GM06990 (cell line): ENCODE results near the gene RABL6.

ENCODE experiments used
- DNase-seq: peaks from one replicate; pipeline ENCODE4 v3.0.0-alpha.2; 2011; ENCODE audit not compliant: insufficient read length; ENCODE audit errors: extremely low read depth
- H3K27me3 ChIP-seq: replicated peaks from 2 replicates; pipeline ENCODE4 v1.6.0; 2011; ENCODE audit warnings: low read length; ENCODE audit not compliant: control insufficient read depth, insufficient read depth
- H3K36me3 ChIP-seq: 2 replicates; pipeline ENCODE4 v1.5.1; 2011; ENCODE audit warnings: low read length; ENCODE audit not compliant: control insufficient read depth, insufficient read depth
- H3K4me3 ChIP-seq: replicated peaks from 2 replicates; pipeline ENCODE4 v1.5.1; 2011; ENCODE audit warnings: low read depth, mild to moderate bottlenecking, control low read depth, low read length
- CTCF ChIP-seq: IDR thresholded peaks from 2 replicates; pipeline ENCODE4 v1.5.1; 2011; ENCODE audit warnings: low read length, control low read depth, mild to moderate bottlenecking, inconsistent platforms; ENCODE audit not compliant: insufficient read depth, poor library complexity, severe bottlenecking

Gene RABL6

GRCh38 chr9:136856541-136857141, 48.9 kb downstream of the RABL6 start:
- Histone ChIP-seq H3K27me3 (no peaks in the 10 kb centered on the region), H3K36me3 (peaks cover 15% of the 10 kb centered on the region), H3K4me3 (no peak overlapping the region)
- peak; percentile 8 for DNase-seq
- TF ChIP-seq CTCF, result peak; percentile 10

- no peak for TF ChIP-seq CTCF
- H3K27me3 ChIP-seq, result no peaks in the 10 kb centered on the region
- peak; percentile 14 for DNase-seq
- H3K36me3 ChIP-seq, result peaks cover 19% of the 10 kb centered on the region
- H3K4me3 ChIP-seq, result no peak overlapping the region
Observed at GRCh38 chr9:136857166-136857565, 49.4 kb downstream of the RABL6 start.

DNA sequence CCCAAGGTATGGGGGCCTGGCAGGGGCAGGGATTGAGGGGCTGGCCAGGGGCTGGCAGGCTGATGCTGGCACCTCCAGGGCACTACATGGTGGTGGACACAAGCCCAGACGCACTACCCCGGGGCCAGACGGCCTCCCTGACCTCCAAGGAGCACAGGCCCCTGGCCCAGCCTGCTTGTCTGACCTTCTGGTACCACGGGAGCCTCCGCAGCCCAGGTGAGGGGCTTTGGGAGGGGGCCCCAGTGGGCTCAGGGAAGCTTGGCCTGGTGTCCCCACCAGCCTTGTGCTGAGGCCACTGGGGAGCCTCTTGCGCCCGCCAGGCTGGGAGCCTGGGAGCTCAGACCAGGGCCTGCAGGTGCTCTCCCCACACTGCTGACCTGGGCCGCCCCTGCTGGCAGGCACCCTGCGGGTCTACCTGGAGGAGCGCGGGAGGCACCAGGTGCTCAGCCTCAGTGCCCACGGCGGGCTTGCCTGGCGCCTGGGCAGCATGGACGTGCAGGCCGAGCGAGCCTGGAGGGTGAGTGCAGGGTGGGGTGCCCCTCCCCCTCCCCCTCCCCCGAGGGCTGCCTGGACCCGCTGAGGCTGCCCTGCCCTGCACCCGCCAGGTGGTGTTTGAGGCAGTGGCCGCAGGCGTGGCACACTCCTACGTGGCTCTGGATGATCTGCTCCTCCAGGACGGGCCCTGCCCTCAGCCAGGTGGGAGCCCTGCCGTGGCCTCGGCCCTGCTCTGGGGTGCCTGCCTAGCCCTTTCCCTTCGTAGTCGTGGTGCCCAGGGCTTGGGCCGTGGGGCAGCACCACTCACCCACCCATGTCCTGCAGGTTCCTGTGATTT, 50.0 kb downstream of the RABL6 start:
- Histone ChIP-seq H3K36me3 (peaks cover 23% of the 10 kb centered on the region), H3K27me3 (no peaks in the 10 kb centered on the region), H3K4me3 (no peak overlapping the region)
- DNase-seq, result no peak
- TF ChIP-seq CTCF, result no peak

GRCh38 chr9:136858452-136858843, 50.7 kb downstream of the RABL6 start:
- peaks cover 27% of the 10 kb centered on the region for H3K36me3 ChIP-seq
- H3K4me3 ChIP-seq, result no peak overlapping the region
- no peak for TF ChIP-seq CTCF
- DNase-seq, result peak; percentile 18
- no peaks in the 10 kb centered on the region for H3K27me3 ChIP-seq

DNA sequence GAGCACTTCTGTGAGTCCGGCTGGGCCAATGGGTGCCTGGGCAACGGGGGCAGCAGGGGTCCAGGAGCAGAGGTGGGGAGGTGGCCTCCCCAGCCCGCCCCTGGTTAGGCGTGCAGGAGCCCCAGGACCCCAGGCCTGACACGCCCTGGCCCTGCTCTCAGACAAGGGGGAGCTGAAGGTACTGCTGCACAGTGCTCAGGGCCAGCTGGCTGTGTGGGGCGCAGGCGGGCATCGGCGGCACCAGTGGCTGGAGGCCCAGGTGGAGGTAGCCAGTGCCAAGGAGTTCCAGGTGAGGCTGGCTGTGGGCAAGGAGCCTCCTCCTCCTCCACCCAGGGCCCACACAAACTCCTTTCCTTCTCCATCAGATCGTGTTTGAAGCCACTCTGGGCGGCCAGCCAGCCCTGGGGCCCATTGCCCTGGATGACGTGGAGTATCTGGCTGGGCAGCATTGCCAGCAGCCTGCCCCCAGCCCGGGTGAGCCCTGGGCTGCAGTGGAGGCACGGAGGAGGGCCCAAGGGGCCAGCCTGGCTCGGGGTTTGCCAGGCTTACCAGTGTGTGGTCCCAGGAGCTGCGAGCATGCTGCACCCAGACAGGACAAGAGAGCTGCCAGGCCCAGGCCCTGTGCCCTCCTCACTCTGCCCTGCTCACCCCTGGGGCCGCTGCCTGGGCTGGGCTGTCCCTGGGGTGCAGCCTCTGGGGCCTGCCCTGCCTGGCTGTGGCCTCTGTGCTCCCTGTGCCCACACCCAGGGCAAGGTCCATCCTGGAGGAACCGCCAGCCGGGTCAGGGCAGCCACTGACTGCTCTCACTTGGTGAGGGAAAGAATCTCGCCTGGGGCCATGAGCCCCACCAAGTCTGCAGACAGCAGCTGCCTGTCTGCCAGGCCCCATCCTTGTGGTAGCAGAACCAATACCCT, 51.4 kb downstream of the RABL6 start:
- Histone ChIP-seq H3K27me3 (no peaks in the 10 kb centered on the region), H3K4me3 (no peak overlapping the region), H3K36me3 (peaks cover 30% of the 10 kb centered on the region)
- TF ChIP-seq CTCF, result no peak
- DNase-seq, result peak; percentile 13
